ENCODE data around the gene ARHGEF28. TPM values are rescaled to one million over a fixed set of nuclear protein-coding genes. Genes with fewer than 3 reads are reported as not detected.

ARHGEF28 gene
- total RNA-seq, 4 donors from 2014 or later = 30.9 to 54.7 (median 36.2) TPM

- H3K4me3 ChIP-seq (ENCODE audit: low read depth, poor library complexity, severe bottlenecking) = no peak overlapping the region
- intact Hi-C loops (cut with DNase I; ENCODE audit: low total_unique reads) = no loop called here
- no peak for TF ChIP-seq POLR2A (IDR thresholded peaks at IDR 0.05)
- TF ChIP-seq CTCF (IDR thresholded peaks at IDR 0.05) = no peak
- no peak for DNase-seq (ENCODE audit: low spot score in 2 of 2)
- WGBS, 2 donors = 80 to 84% methylated on average over 3 of the region's 3 CpGs
These were observed 286.9 kb downstream of the ARHGEF28 start for GRCh38 chr5:73912821-73913271.

- no peak overlapping the region for H3K4me3 ChIP-seq (ENCODE audit: low read depth, poor library complexity, severe bottlenecking)
- no peak for DNase-seq (ENCODE audit: low spot score in 2 of 2)
- intact Hi-C loops (cut with DNase I; ENCODE audit: low total_unique reads) = no loop called here
- TF ChIP-seq CTCF (IDR thresholded peaks at IDR 0.05) (no peak), POLR2A (IDR thresholded peaks at IDR 0.05) (no peak)
These were observed 288.0 kb downstream of the ARHGEF28 start for GRCh38 chr5:73913971-73914370.

GRCh38 chr5:73915345-73915744 lies 289.3 kb downstream of the ARHGEF28 start:
- intact Hi-C loops (cut with DNase I; ENCODE audit: low total_unique reads) = no loop called here
- 75 to 80% methylated on average over 1 of the region's 1 CpG for WGBS, 2 donors
- no peak for TF ChIP-seq CTCF (IDR thresholded peaks at IDR 0.05)
- no peak for TF ChIP-seq POLR2A (IDR thresholded peaks at IDR 0.05)
- no peak overlapping the region for H3K4me3 ChIP-seq (ENCODE audit: low read depth, poor library complexity, severe bottlenecking)
- DNase-seq (ENCODE audit: low spot score in 2 of 2) = no peak

- WGBS, 2 donors = 32 to 40% methylated on average over 3 of the region's 3 CpGs
- TF ChIP-seq POLR2A (IDR thresholded peaks at IDR 0.05) (no peak), CTCF (IDR thresholded peaks at IDR 0.05) (no peak)
- H3K4me3 ChIP-seq (ENCODE audit: low read depth, poor library complexity, severe bottlenecking) = no peak overlapping the region
- no peak for DNase-seq (ENCODE audit: low spot score in 2 of 2)
- intact Hi-C loops (cut with DNase I; ENCODE audit: low total_unique reads) = no loop called here
These were observed 291.4 kb downstream of the ARHGEF28 start for GRCh38 chr5:73917433-73917832.

- intact Hi-C loops (cut with DNase I; ENCODE audit: low total_unique reads) = no loop called here
- 92 to 96% methylated on average over 4 of the region's 4 CpGs for WGBS, 2 donors
- no peak for TF ChIP-seq CTCF (IDR thresholded peaks at IDR 0.05)
- TF ChIP-seq POLR2A (IDR thresholded peaks at IDR 0.05) = no peak
- DNase-seq (ENCODE audit: low spot score in 2 of 2) = no peak
- H3K4me3 ChIP-seq (ENCODE audit: low read depth, poor library complexity, severe bottlenecking) = no peak overlapping the region
These were observed 291.9 kb downstream of the ARHGEF28 start for GRCh38 chr5:73917891-73918290.

- no peak for DNase-seq (ENCODE audit: low spot score in 2 of 2)
- H3K4me3 ChIP-seq (ENCODE audit: low read depth, poor library complexity, severe bottlenecking) = no peak overlapping the region
- WGBS, 2 donors = 61 to 79% methylated on average over 6 of the region's 6 CpGs
- intact Hi-C loops (cut with DNase I; ENCODE audit: low total_unique reads) = no loop called here
- TF ChIP-seq CTCF (IDR thresholded peaks at IDR 0.05) = no peak
- TF ChIP-seq POLR2A (IDR thresholded peaks at IDR 0.05) = no peak
These were observed 292.8 kb downstream of the ARHGEF28 start for GRCh38 chr5:73918791-73919221.
